ENCODE measurements around the gene SLC26A9. TPM values are rescaled to one million over a fixed set of nuclear protein-coding genes. Genes with fewer than 3 reads are reported as not detected.

Gene SLC26A9
- total and polyA plus RNA-seq, 9 donors: 0.07 to 6.7 (median 0.11) TPM; not detected in 3

- no peak overlapping the region for H3K4me3 ChIP-seq
- no peaks in the 10 kb centered on the region for H3K36me3 ChIP-seq
- no peaks in the 10 kb centered on the region for H3K27me3 ChIP-seq
- H3K9me3 ChIP-seq: no peaks in the 10 kb centered on the region
- intact Hi-C loops (cut with DNase I): loop anchor here in 1 of 4 donors (5.0 kb wide), 1 partner anchor 45 kb away; no protein-coding TSS in a partner anchor
- no peak for TF ChIP-seq CTCF (IDR thresholded peaks at IDR 0.05)
- TF ChIP-seq EP300 (IDR thresholded peaks at IDR 0.05): no peak
- TF ChIP-seq POLR2A (IDR thresholded peaks at IDR 0.05): no peak
- H3K4me1 ChIP-seq (ENCODE audit: insufficient read depth): peaks cover 3% of the 10 kb centered on the region
- WGBS, 3 donors: 94 to 96% (median 96%) methylated on average over 6 of the region's 6 CpGs
- DNase-seq: peak in 1 of 5 donors; percentile 7
- H3K27ac ChIP-seq: no peak overlapping the region
These were observed 20.9 kb downstream of the SLC26A9 start for GRCh38 chr1:205922314-205922713.

- intact Hi-C loops (cut with DNase I): loop anchor here in 2 of 4 donors (2.0 to 5.0 kb wide), 2 partner anchors 46 to 51 kb away; no protein-coding TSS in a partner anchor
- TF ChIP-seq POLR2A (IDR thresholded peaks at IDR 0.05): no peak
- no peak for TF ChIP-seq CTCF (IDR thresholded peaks at IDR 0.05)
- no peak for TF ChIP-seq EP300 (IDR thresholded peaks at IDR 0.05)
- Histone ChIP-seq H3K27me3 (no peaks in the 10 kb centered on the region), H3K4me3 (no peak overlapping the region), H3K9me3 (no peaks in the 10 kb centered on the region), H3K36me3 (no peaks in the 10 kb centered on the region), H3K4me1 (ENCODE audit: insufficient read depth) (peaks cover 5% of the 10 kb centered on the region), H3K27ac (no peak overlapping the region)
- WGBS, 3 donors: 89 to 92% (median 92%) methylated on average over 11 of the region's 11 CpGs
- DNase-seq: no peak
These were observed 21.7 kb downstream of the SLC26A9 start for GRCh38 chr1:205921570-205921909.

GRCh38 chr1:205920861-205921569 lies 22.2 kb downstream of the SLC26A9 start:
- no peak for DNase-seq

GRCh38 chr1:205920159-205920558 lies 23.1 kb downstream of the SLC26A9 start:
- H3K4me3 ChIP-seq: no peak overlapping the region
- no peak overlapping the region for H3K27ac ChIP-seq

More at GRCh38 chr1:205920861-205921569, 22.2 kb downstream of the SLC26A9 start:
- intact Hi-C loops (cut with DNase I): loop anchor here in 2 of 4 donors (2.0 to 5.0 kb wide), 2 partner anchors 46 to 52 kb away; no protein-coding TSS in a partner anchor
- TF ChIP-seq POLR2A (IDR thresholded peaks at IDR 0.05): no peak
- no peak for TF ChIP-seq EP300 (IDR thresholded peaks at IDR 0.05)
- no peak for TF ChIP-seq CTCF (IDR thresholded peaks at IDR 0.05)
- no peaks in the 10 kb centered on the region for H3K36me3 ChIP-seq
- H3K27me3 ChIP-seq: no peaks in the 10 kb centered on the region
- H3K4me3 ChIP-seq: no peak overlapping the region
- 76 to 79% (median 79%) methylated on average over 13 of the region's 13 CpGs for WGBS, 3 donors
- no peak overlapping the region for H3K27ac ChIP-seq
- H3K9me3 ChIP-seq: no peaks in the 10 kb centered on the region
- H3K4me1 ChIP-seq (ENCODE audit: insufficient read depth): peaks cover 5% of the 10 kb centered on the region

More at GRCh38 chr1:205920159-205920558, 23.1 kb downstream of the SLC26A9 start:
- Histone ChIP-seq H3K36me3 (no peaks in the 10 kb centered on the region), H3K27me3 (no peaks in the 10 kb centered on the region), H3K9me3 (no peaks in the 10 kb centered on the region), H3K4me1 (ENCODE audit: insufficient read depth) (peaks cover 8% of the 10 kb centered on the region)
- no peak for TF ChIP-seq CTCF (IDR thresholded peaks at IDR 0.05)
- no peak for TF ChIP-seq POLR2A (IDR thresholded peaks at IDR 0.05)
- no peak for TF ChIP-seq EP300 (IDR thresholded peaks at IDR 0.05)
- DNase-seq: no peak
- WGBS, 3 donors: 53 to 64% (median 53%) methylated on average over 7 of the region's 7 CpGs
- intact Hi-C loops (cut with DNase I): loop anchor here in 2 of 4 donors (2.0 to 5.0 kb wide), 2 partner anchors 47 to 53 kb away; no protein-coding TSS in a partner anchor

Data from ovary (tissue), 9 donors.